Spleen (tissue), 11 donors: ENCODE results near the gene ARHGAP28. TPM values are rescaled to one million over a fixed set of nuclear protein-coding genes. Genes with fewer than 3 reads are reported as not detected.

Experiments used
- DNase-seq: peaks from one replicate; pipeline ENCODE4 v3.0.0-alpha.2; 2020
- H3K27ac ChIP-seq, 8 donors: fragments of 200-600 bp; sonication (generic) in 7 of 8; 1 replicate in 4 of 8; 2 replicates in 4 of 8; pipeline versions ENCODE4 v1.5.0 to v1.8.0; 2016 to 2021; ENCODE audit warnings: inconsistent platforms in 4 of 8, mild to moderate bottlenecking in 4 of 8, moderate library complexity in 1 of 8
- H3K27me3 ChIP-seq, 7 donors: fragments of 200-600 bp; sonication (generic) in 6 of 7; replicated peaks in 1 of 7; 1 replicate in 4 of 7; 2 replicates in 3 of 7; pipeline versions ENCODE4 v1.5.0 to v1.8.0; 2016 to 2021; ENCODE audit warnings: inconsistent platforms in 3 of 7, mild to moderate bottlenecking in 1 of 7
- H3K36me3 ChIP-seq, 6 donors: fragments of 200-600 bp; sonication (generic) in 5 of 6; 1 replicate in 4 of 6; 2 replicates in 2 of 6; pipeline versions ENCODE4 v1.5.0 to v1.8.0; 2016 to 2021; ENCODE audit warnings: inconsistent platforms in 2 of 6
- H3K4me1 ChIP-seq, 6 donors: fragments of 200-600 bp; sonication (generic) in 5 of 6; 1 replicate in 3 of 6; 2 replicates in 3 of 6; pipeline versions ENCODE4 v1.5.0 to v1.8.0; 2016 to 2021; ENCODE audit warnings: inconsistent platforms in 3 of 6
- H3K4me3 ChIP-seq, 8 donors: fragments of 200-600 bp; sonication (generic) in 7 of 8; 1 replicate in 4 of 8; 2 replicates in 4 of 8; pipeline versions ENCODE4 v1.5.0 to v1.8.0; 2016 to 2021; ENCODE audit warnings: inconsistent platforms in 4 of 8, mild to moderate bottlenecking in 4 of 8, moderate library complexity in 2 of 8
- H3K9me3 ChIP-seq, 8 donors: fragments of 200-600 bp; sonication (generic) in 7 of 8; 1 replicate in 4 of 8; 2 replicates in 4 of 8; pipeline versions ENCODE4 v1.5.0 to v1.8.0; 2016 to 2021; ENCODE audit warnings: inconsistent platforms in 4 of 8
- POLR2A ChIP-seq, 3 donors: fragments of 450-650 bp; IDR thresholded peaks; one replicate each; pipeline ENCODE4 v1.5.1; 2017; ENCODE audit warnings: antibody characterized with exemption in 3 of 3, mild to moderate bottlenecking in 1 of 3
- POLR2AphosphoS5 ChIP-seq, 3 donors: sonication (generic); formaldehyde crosslinking; IDR thresholded peaks; one replicate each; pipeline ENCODE4 v1.5.1; 2017; ENCODE audit warnings: antibody characterized with exemption in 3 of 3
- WGBS, 5 donors: extraction: QIAGEN DNeasy Blood & Tissue Kit in 3 of 5; methylation state at CpG; one replicate each; pipeline versions ENCODE4 v1.1.5 to v1.1.7; 2013 to 2018; 5-methylcytosine and 5-hydroxymethylcytosine counted together
- intact Hi-C: fragments of 100-400 bp; cut with DNase I; formaldehyde crosslinking; loops from one replicate; pipeline ENCODE4 v1.15.0; 2023; ENCODE audit warnings: low total_unique reads
- polyA plus RNA-seq, 3 donors: library from polyadenylated mRNA; stranded (reverse); fragments of 200-250 nt; gene quantifications; one replicate each; pipeline ENCODE4 v1.2.1, GENCODE V29; 2013
- small RNA-seq, 4 donors: library from RNA; depleted of rRNA; stranded (forward); fragments of <200 nt; gene quantifications; one replicate each; pipeline ENCODE3, GENCODE V24; 2016
- total RNA-seq, 7 donors: library from RNA; depleted of rRNA in 3 of 7; stranded (reverse); fragments of >200 nt in 3 of 7; fragmentation: NEBNext Ultra II Directional in 4 of 7; extraction: Animal tissue kit (Norgen Biotek cat#: 25700) in 4 of 7; gene quantifications; one replicate each; pipeline versions ENCODE4 v1.1.0 to v1.2.1, GENCODE V29; 2016 to 2021
- TF ChIP-seq, protein P1 (sequence below), 11 experiments: fragments of 200-600 bp in 7 of 11; fragments of 450-650 bp in 4 of 11; sonication (generic) in 4 of 11; IDR thresholded peaks in 8 of 11; conservative IDR thresholded peaks in 3 of 11; 1 replicate in 7 of 11; 2 replicates in 4 of 11; pipeline versions ENCODE4 v1.4.0 to v1.8.0; 2016 to 2021; ENCODE audit warnings: antibody characterized with exemption in 11 of 11, inconsistent platforms in 4 of 11, mild to moderate bottlenecking in 1 of 11
- donor health status: healthy with polysubstance abuse.
- donor health status: DM: no; HTN: no; CAD: no; lungs with moderate emphysema.
- donor health status: DM: no; HTN: no; CAD: no.
- donor health status: Bipolar disorder and iron deficiency.
- donor health status: healthy.
- donor health status: DM: no; HTN: no; CAD: no.
- donor health status: DM: yes; HTN: yes; CAD: no.

Gene ARHGAP28
- total and polyA plus RNA-seq, 10 donors: 1.9 to 78.3 (median 30.3) TPM

DNA sequence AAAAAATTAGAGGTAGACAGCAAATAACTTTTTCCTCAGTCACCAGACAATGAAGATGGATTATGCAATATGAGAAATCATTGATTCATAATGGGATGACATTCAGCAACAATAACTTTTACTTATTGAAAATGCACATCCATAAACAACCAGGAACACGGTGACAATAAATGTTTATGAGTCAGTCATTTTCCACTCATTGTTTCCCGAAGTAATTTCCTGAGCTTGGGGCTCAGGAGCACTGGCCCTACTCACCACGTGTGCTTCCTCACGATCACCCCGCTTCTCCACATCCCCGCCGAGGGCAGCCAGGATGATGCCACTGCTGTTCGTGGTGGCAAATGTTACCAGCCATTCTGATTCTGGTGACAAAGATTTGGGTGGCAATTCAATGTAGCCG, 231.8 kb downstream of the ARHGAP28 start:
- Histone ChIP-seq H3K9me3 (peaks cover 0 to 9% (median 0%) of the 10 kb centered on the region in 8 donors), H3K4me3 (no peak overlapping the region), H3K27ac (no peak overlapping the region), H3K36me3 (no peaks in the 10 kb centered on the region), H3K27me3 (no peaks in the 10 kb centered on the region), H3K4me1 (peaks cover 0 to 5% (median 0%) of the 10 kb centered on the region in 6 donors)
- TF ChIP-seq, protein P1, sequence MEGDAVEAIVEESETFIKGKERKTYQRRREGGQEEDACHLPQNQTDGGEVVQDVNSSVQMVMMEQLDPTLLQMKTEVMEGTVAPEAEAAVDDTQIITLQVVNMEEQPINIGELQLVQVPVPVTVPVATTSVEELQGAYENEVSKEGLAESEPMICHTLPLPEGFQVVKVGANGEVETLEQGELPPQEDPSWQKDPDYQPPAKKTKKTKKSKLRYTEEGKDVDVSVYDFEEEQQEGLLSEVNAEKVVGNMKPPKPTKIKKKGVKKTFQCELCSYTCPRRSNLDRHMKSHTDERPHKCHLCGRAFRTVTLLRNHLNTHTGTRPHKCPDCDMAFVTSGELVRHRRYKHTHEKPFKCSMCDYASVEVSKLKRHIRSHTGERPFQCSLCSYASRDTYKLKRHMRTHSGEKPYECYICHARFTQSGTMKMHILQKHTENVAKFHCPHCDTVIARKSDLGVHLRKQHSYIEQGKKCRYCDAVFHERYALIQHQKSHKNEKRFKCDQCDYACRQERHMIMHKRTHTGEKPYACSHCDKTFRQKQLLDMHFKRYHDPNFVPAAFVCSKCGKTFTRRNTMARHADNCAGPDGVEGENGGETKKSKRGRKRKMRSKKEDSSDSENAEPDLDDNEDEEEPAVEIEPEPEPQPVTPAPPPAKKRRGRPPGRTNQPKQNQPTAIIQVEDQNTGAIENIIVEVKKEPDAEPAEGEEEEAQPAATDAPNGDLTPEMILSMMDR (IDR thresholded peaks at IDR 0.05 in 8 of 11, conservative IDR thresholded peaks at IDR 0.05 in 3 of 11): no peak
- no peak for TF ChIP-seq POLR2A (IDR thresholded peaks at IDR 0.05)
- intact Hi-C loops: no loop called here
- no peak for DNase-seq
- WGBS, 5 donors: 74 to 82% (median 77%) methylated on average over 9 of the region's 9 CpGs

DNA sequence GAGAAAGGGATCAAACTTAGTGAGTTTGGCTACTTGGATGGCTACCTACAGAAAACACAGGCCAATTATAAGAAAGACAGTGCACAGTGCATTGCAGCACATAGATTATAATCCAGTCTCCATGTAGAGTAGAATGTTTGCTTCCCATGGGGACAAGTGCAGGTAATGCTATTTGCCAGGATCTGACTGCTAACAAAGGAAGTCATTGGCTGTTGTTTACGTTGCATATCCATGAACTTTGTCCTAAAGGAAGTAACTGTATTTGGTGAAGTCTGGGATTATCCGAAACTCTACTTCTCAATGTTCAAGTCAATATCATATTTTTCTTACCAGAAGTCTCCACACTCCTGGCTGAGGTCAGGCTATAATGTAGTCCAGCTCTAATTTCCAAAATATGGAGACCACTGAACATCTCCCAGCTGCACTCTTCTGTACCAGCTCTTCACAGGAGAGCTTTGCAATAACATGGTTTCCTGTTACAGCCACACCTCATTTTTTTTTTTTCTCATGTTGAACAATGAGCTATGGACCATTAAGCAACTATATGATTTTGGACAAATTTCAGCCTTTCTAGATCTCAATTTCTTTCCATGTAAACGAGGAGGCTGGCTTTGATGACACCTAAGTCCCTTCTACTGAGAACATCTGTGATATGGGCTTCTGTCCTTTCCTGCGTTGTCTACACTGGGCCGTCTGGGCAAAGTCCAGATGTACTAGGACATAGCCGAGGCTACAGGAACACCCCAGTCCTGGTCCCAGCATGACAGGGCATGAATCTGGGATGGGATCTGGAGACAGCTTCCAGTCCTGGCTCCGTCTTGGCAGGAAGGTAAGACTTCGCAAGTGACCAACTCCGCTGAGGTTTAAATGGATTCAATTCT, 233.3 kb downstream of the ARHGAP28 start:
- Histone ChIP-seq H3K36me3 (no peaks in the 10 kb centered on the region), H3K4me1 (no peaks in the 10 kb centered on the region), H3K27ac (no peak overlapping the region), H3K9me3 (peaks cover 0 to 9% (median 0%) of the 10 kb centered on the region in 8 donors), H3K27me3 (no peaks in the 10 kb centered on the region), H3K4me3 (no peak overlapping the region)
- no peak for DNase-seq
- WGBS, 5 donors: 80 to 88% (median 85%) methylated on average over 9 of the region's 9 CpGs
- intact Hi-C loops: no loop called here
- TF ChIP-seq POLR2A (IDR thresholded peaks at IDR 0.05) (no peak), POLR2AphosphoS5 (IDR thresholded peaks at IDR 0.05) (no peak)
- TF ChIP-seq, protein P1 (IDR thresholded peaks at IDR 0.05 in 8 of 11, conservative IDR thresholded peaks at IDR 0.05 in 3 of 11): no peak

DNA sequence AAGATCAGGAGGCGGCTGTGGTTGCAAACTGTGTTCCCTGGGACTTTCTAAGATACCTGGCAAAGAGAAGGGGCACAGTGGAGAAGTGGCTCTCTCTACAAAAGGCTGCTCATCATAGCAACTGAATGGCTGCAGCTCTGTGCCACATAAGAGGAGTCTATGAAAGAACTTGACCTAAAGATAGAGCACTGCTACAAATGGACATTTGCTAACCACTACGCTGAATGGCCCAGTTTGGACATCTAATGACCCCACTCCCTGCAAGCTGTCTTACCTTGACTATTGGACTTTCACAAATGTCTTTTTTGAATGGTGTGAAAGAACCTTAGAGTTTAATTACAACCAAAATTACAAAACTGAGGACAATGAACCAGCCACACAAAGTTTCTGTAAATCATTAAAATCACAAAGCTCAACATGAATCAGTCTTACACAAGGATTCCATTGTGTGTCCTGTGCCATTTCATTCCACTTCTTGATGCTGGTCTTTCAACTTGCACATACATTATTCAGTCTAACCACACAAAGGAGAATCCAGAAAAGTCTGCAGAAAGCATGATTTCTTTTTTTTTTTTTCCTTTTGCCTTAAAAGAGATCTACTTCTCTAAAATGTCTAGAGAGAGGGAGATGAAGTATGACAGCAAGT, 234.1 kb downstream of the ARHGAP28 start:
- Histone ChIP-seq H3K36me3 (no peaks in the 10 kb centered on the region), H3K4me1 (no peaks in the 10 kb centered on the region), H3K9me3 (peaks cover 0 to 9% (median 0%) of the 10 kb centered on the region in 8 donors), H3K27me3 (no peaks in the 10 kb centered on the region), H3K4me3 (no peak overlapping the region), H3K27ac (no peak overlapping the region)
- no peak for DNase-seq
- 75 to 90% (median 87%) methylated on average over 2 of the region's 2 CpGs for WGBS, 5 donors
- intact Hi-C loops: no loop called here
- TF ChIP-seq POLR2A (IDR thresholded peaks at IDR 0.05): no peak
- no peak for TF ChIP-seq POLR2AphosphoS5 (IDR thresholded peaks at IDR 0.05)
- TF ChIP-seq, protein P1 (IDR thresholded peaks at IDR 0.05 in 8 of 11, conservative IDR thresholded peaks at IDR 0.05 in 3 of 11): no peak

Small RNA genes lying within 50 kb of the gene (small RNA-seq; reads per million reads assigned to genes)
- gene RNU6-916P: 0 reads per million in 4 donors
